22Rv1 (cell line): ENCODE data around the gene PURB.

Source experiments
- ZFX ChIP-seq: fragments of 450-650 bp; IDR thresholded peaks from 2 replicates; pipeline ENCODE4 v1.6.1; 2017; ENCODE audit warnings: antibody characterized with exemption, borderline replicate concordance
- TF ChIP-seq, protein P1 (sequence below): fragments of 450-650 bp; IDR thresholded peaks from 2 replicates; pipeline ENCODE4 v1.5.1; 2017; ENCODE audit warnings: mild to moderate bottlenecking

DNA sequence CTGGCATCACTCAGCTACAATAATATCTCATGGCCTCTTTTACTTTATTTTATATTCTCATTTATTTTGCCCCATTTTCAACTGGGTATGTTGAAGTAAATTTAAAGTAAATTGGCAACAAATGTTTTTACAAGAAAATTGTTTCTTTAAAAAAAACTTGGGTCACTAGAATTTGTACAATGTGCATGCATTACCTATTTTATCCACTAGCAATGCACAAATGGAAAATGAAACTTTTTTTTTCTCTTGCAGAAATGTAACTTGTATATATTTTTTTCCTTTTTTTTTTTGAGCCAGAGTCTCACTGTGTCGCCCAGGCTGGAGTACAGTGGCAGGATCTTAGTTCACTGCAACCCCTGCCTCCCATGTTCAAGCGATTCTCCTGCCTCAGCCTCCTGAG is 27.2 kb downstream of the PURB start:
- TF ChIP-seq, protein P1, sequence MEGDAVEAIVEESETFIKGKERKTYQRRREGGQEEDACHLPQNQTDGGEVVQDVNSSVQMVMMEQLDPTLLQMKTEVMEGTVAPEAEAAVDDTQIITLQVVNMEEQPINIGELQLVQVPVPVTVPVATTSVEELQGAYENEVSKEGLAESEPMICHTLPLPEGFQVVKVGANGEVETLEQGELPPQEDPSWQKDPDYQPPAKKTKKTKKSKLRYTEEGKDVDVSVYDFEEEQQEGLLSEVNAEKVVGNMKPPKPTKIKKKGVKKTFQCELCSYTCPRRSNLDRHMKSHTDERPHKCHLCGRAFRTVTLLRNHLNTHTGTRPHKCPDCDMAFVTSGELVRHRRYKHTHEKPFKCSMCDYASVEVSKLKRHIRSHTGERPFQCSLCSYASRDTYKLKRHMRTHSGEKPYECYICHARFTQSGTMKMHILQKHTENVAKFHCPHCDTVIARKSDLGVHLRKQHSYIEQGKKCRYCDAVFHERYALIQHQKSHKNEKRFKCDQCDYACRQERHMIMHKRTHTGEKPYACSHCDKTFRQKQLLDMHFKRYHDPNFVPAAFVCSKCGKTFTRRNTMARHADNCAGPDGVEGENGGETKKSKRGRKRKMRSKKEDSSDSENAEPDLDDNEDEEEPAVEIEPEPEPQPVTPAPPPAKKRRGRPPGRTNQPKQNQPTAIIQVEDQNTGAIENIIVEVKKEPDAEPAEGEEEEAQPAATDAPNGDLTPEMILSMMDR = no peak
- TF ChIP-seq ZFX = no peak
